Astrocyte of the cerebellum (primary cell): ENCODE measurements around the gene CLIC1.

ENCODE experiments used
- DNase-seq: peaks from one replicate; pipeline ENCODE4 v3.0.0-alpha.2; 2011; ENCODE audit warnings: low read depth
- H3K4me3 ChIP-seq: 2 replicates; pipeline ENCODE4 v1.5.1; 2011; ENCODE audit warnings: mild to moderate bottlenecking, low read depth, low read length, moderate library complexity
- CTCF ChIP-seq: IDR thresholded peaks from 2 replicates; pipeline ENCODE4 v1.5.1; 2012; ENCODE audit warnings: low read length, low read depth, moderate library complexity, mild to moderate bottlenecking; ENCODE audit errors: missing control alignments
- in situ Hi-C: cut with HindIII; loops from 2 replicates; pipeline ENCODE4 v1.10.0; 2017; ENCODE audit warnings: low sequenced_read_pairs

CLIC1 gene

GRCh38 chr6:31776485-31776988, 40.2 kb upstream of the CLIC1 start:
- no peak for TF ChIP-seq CTCF
- H3K4me3 ChIP-seq = no peak overlapping the region
- in situ Hi-C loops = no loop called here
- DNase-seq = no peak

- TF ChIP-seq CTCF = no peak
- in situ Hi-C loops = no loop called here
- no peak overlapping the region for H3K4me3 ChIP-seq
- no peak for DNase-seq
Observed at GRCh38 chr6:31775633-31776484, 39.5 kb upstream of the CLIC1 start.

GRCh38 chr6:31775184-31775583, 38.9 kb upstream of the CLIC1 start:
- no peak for DNase-seq
- TF ChIP-seq CTCF = no peak
- in situ Hi-C loops = no loop called here
- no peak overlapping the region for H3K4me3 ChIP-seq

GRCh38 chr6:31771992-31772358, 35.6 kb upstream of the CLIC1 start:
- no peak overlapping the region for H3K4me3 ChIP-seq
- in situ Hi-C loops = no loop called here
- DNase-seq = no peak

GRCh38 chr6:31770860-31771259, 34.5 kb upstream of the CLIC1 start:
- no peak for TF ChIP-seq CTCF
- in situ Hi-C loops = no loop called here

More at GRCh38 chr6:31771992-31772358, 35.6 kb upstream of the CLIC1 start:
- TF ChIP-seq CTCF = no peak

GRCh38 chr6:31769684-31770371, 33.5 kb upstream of the CLIC1 start:
- peak; percentile 66 for TF ChIP-seq CTCF
- no peak for DNase-seq
- H3K4me3 ChIP-seq = no peak overlapping the region
- in situ Hi-C loops = no loop called here

More at GRCh38 chr6:31770860-31771259, 34.5 kb upstream of the CLIC1 start:
- DNase-seq = no peak
- H3K4me3 ChIP-seq = no peak overlapping the region
